IMR-90 (cell line): ENCODE results near the gene PPFIBP2. TPM values are rescaled to one million over a fixed set of nuclear protein-coding genes. Genes with fewer than 3 reads are reported as not detected.

Experiments
- ATAC-seq: fragments of 200-7000 bp; cut with Tn5 transposase; 2 replicates; pipeline ENCODE4 v1.9.1; 2020; ENCODE audit warnings: low read depth, mild to moderate bottlenecking, moderate library complexity
- BruUV-seq: library from RNA; stranded (reverse); fragments of 400-500 nt; replicated peaks from 2 replicates; lab custom pipeline; 2021; lab: Mats Ljungman, UMichigan
- CTCF ChIA-PET: fragments of 300-600 bp; formaldehyde crosslinking; extraction: SDS; loops from one replicate; lab custom pipeline; 2021; ENCODE audit warnings: antibody characterized with exemption; lab: Yijun Ruan, JAX
- POLR2A ChIA-PET: fragments of 300-600 bp; sonication (Branson Sonifier 250); formaldehyde crosslinking; loops from one replicate; lab custom pipeline; 2022; ENCODE audit warnings: antibody characterized with exemption; ENCODE audit not compliant: unreplicated experiment; lab: Charles Lee
- DNase-seq: peaks from one replicate; pipeline ENCODE4 v3.0.0; 2013
- H2AFZ ChIP-seq: replicated peaks from 2 replicates; pipeline ENCODE3; 2013; ENCODE audit warnings: low read length, mild to moderate bottlenecking; ENCODE audit not compliant: poor library complexity
- H2AK5ac ChIP-seq: 2 replicates; pipeline ENCODE4 v1.6.1; 2013; ENCODE audit warnings: low read depth, low read length, inconsistent platforms
- H2AK9ac ChIP-seq: replicated peaks from 2 replicates; pipeline ENCODE3; 2013; ENCODE audit warnings: mild to moderate bottlenecking, low read depth, low read length, moderate library complexity; ENCODE audit not compliant: poor library complexity
- H2BK120ac ChIP-seq: 2 replicates; pipeline ENCODE4 v1.6.1; 2013; ENCODE audit warnings: low read depth, low read length, inconsistent platforms
- H2BK15ac ChIP-seq: 3 replicates; pipeline ENCODE4 v1.6.1; 2013; ENCODE audit warnings: low read depth, low read length, inconsistent platforms
- H2BK20ac ChIP-seq: 2 replicates; pipeline ENCODE4 v1.6.1; 2013; ENCODE audit warnings: low read depth, mild to moderate bottlenecking, inconsistent platforms, low read length, moderate library complexity
- H2BK5ac ChIP-seq: 2 replicates; pipeline ENCODE4 v1.6.1; 2013; ENCODE audit warnings: mild to moderate bottlenecking, low read depth, low read length, inconsistent platforms; ENCODE audit not compliant: poor library complexity, severe bottlenecking
- H3K14ac ChIP-seq: replicated peaks from 2 replicates; pipeline ENCODE4 v1.6.1; 2013; ENCODE audit warnings: low read depth, low read length, inconsistent platforms
- H3K18ac ChIP-seq: 2 replicates; pipeline ENCODE4 v1.6.1; 2013; ENCODE audit warnings: low read depth, low read length, control low read depth
- H3K23ac ChIP-seq: 2 replicates; pipeline ENCODE4 v1.6.1; 2013; ENCODE audit warnings: low read depth, low read length, inconsistent platforms
- H3K27ac ChIP-seq: 2 replicates; pipeline ENCODE4 v1.5.1; 2013; ENCODE audit warnings: mild to moderate bottlenecking, control low read depth, low read length; ENCODE audit not compliant: insufficient read depth
- H3K27me3 ChIP-seq: 2 replicates; pipeline ENCODE4 v1.6.1; 2013; ENCODE audit warnings: low read length; ENCODE audit not compliant: control insufficient read depth, insufficient read depth
- H3K36me3 ChIP-seq: 2 replicates; pipeline ENCODE4 v1.6.1; 2013; ENCODE audit warnings: low read length, mixed read lengths; ENCODE audit not compliant: control insufficient read depth, insufficient read depth
- H3K4ac ChIP-seq: 2 replicates; pipeline ENCODE4 v1.6.1; 2013; ENCODE audit warnings: low read depth, low read length, inconsistent platforms
- H3K4me1 ChIP-seq: 2 replicates; pipeline ENCODE4 v1.6.1; 2013; ENCODE audit warnings: low read length, mixed read lengths; ENCODE audit not compliant: control insufficient read depth, insufficient read depth
- H3K4me2 ChIP-seq: 2 replicates; pipeline ENCODE4 v1.6.1; 2013; ENCODE audit warnings: low read depth, mild to moderate bottlenecking, control low read depth, low read length, moderate library complexity
- H3K4me3 ChIP-seq: 2 replicates; pipeline ENCODE4 v1.5.1; 2013; ENCODE audit warnings: low read depth, mild to moderate bottlenecking, control low read depth, low read length, moderate library complexity; ENCODE audit not compliant: insufficient read depth
- H3K56ac ChIP-seq: 2 replicates; pipeline ENCODE4 v1.6.1; 2013; ENCODE audit warnings: low read length, inconsistent platforms; ENCODE audit not compliant: insufficient read depth; ENCODE audit errors: extremely low read depth
- H3K79me1 ChIP-seq, 2 experiments: 2 replicates each; pipeline ENCODE4 v1.6.1; 2013; ENCODE audit warnings: low read length in 2 of 2, inconsistent platforms in 1 of 2, low read depth in 1 of 2
- H3K9ac ChIP-seq: 2 replicates; pipeline ENCODE4 v1.6.1; 2013; ENCODE audit warnings: low read depth, low read length, control low read depth
- H3K9me1 ChIP-seq: 2 replicates; pipeline ENCODE4 v1.6.1; 2013; ENCODE audit warnings: low read length, inconsistent platforms; ENCODE audit not compliant: insufficient read depth
- H3K9me3 ChIP-seq: 2 replicates; pipeline ENCODE4 v1.6.1; 2013; ENCODE audit warnings: low read length; ENCODE audit not compliant: control insufficient read depth, insufficient read depth
- H4K20me1 ChIP-seq: 2 replicates; pipeline ENCODE4 v1.6.1; 2013; ENCODE audit warnings: low read length, inconsistent platforms; ENCODE audit not compliant: insufficient read depth
- H4K5ac ChIP-seq: 2 replicates; pipeline ENCODE4 v1.6.1; 2013; ENCODE audit warnings: mild to moderate bottlenecking, low read depth, low read length, control low read depth
- H4K8ac ChIP-seq, 2 experiments: 2 replicates each; pipeline ENCODE4 v1.6.1; 2013; ENCODE audit warnings: low read depth in 2 of 2, low read length in 2 of 2, control low read depth in 1 of 2, inconsistent platforms in 1 of 2
- H4K91ac ChIP-seq: 2 replicates; pipeline ENCODE4 v1.6.1; 2013; ENCODE audit warnings: low read depth, low read length, inconsistent platforms; ENCODE audit not compliant: insufficient read depth
- BHLHE40 ChIP-seq: fragments of 150-350 bp; IDR thresholded peaks from 2 replicates; pipeline ENCODE4 v1.6.1; 2016; ENCODE audit warnings: mild to moderate bottlenecking, low read depth, low read length
- FOS ChIP-seq: fragments of 150-350 bp; IDR thresholded peaks from 2 replicates; pipeline ENCODE4 v1.6.1; 2016; ENCODE audit warnings: low read depth, low read length
- MAFK ChIP-seq: IDR thresholded peaks from 2 replicates; pipeline ENCODE4 v1.6.1; 2012; ENCODE audit warnings: low read depth, low read length, improper control_type of control experiment
- MAZ ChIP-seq: IDR thresholded peaks from 2 replicates; pipeline ENCODE4 v1.6.1; 2012; ENCODE audit warnings: low read depth, mild to moderate bottlenecking, low read length, improper control_type of control experiment, moderate library complexity, borderline replicate concordance
- MXI1 ChIP-seq: IDR thresholded peaks from 2 replicates; pipeline ENCODE4 v1.6.1; 2012; ENCODE audit warnings: low read depth, mild to moderate bottlenecking, low read length, moderate library complexity, borderline replicate concordance
- POLR2A ChIP-seq: IDR thresholded peaks from 2 replicates; pipeline ENCODE4 v1.6.1; 2012; ENCODE audit warnings: mild to moderate bottlenecking, low read depth, low read length
- RAD21 ChIP-seq: IDR thresholded peaks from 2 replicates; pipeline ENCODE4 v1.6.1; 2012; ENCODE audit warnings: low read length, improper control_type of control experiment
- RCOR1 ChIP-seq: IDR thresholded peaks from 2 replicates; pipeline ENCODE4 v1.6.1; 2012; ENCODE audit warnings: mild to moderate bottlenecking, low read length, improper control_type of control experiment; ENCODE audit not compliant: insufficient replicate concordance
- RFX5 ChIP-seq: IDR thresholded peaks from 2 replicates; pipeline ENCODE4 v1.8.0; 2012; ENCODE audit warnings: low read depth, mild to moderate bottlenecking, low read length, moderate library complexity
- SMC3 ChIP-seq: fragments of 150-350 bp; IDR thresholded peaks from 2 replicates; pipeline ENCODE4 v1.6.1; 2016; ENCODE audit warnings: low read depth, mild to moderate bottlenecking, antibody characterized with exemption, low read length, moderate library complexity
- WGBS, 2 experiments: methylation state at CpG; one replicate each; pipeline versions ENCODE4 v1.1.5 to v1.1.7; 2013; ENCODE audit warnings: missing lambda C conversion rate in 2 of 2; ENCODE audit not compliant: insufficient read length in 1 of 2; ENCODE audit errors: extremely low coverage in 2 of 2; 5-methylcytosine and 5-hydroxymethylcytosine counted together
- dilution Hi-C: fragments of 300-500 bp; cut with HindIII; formaldehyde crosslinking; loops from one replicate; pipeline ENCODE4 v1.14.3; 2018; ENCODE audit warnings: low sequenced_read_pairs; ENCODE audit not compliant: unreplicated experiment
- in situ Hi-C: fragments of 300-500 bp; cut with MboI; formaldehyde crosslinking; loops from 3 replicates; pipeline ENCODE4 v1.14.3; 2019; ENCODE audit warnings: low sequenced_read_pairs, inconsistent platforms, mixed read lengths
- intact Hi-C: fragments of 100-400 bp; cut with micrococcal nuclease; formaldehyde crosslinking; loops from 2 replicates; pipeline ENCODE4 v1.10.0; 2022
- polyA plus RNA-seq, 3 experiments: library from polyadenylated mRNA; depleted of rRNA; stranded (reverse); fragments of >200 nt; gene quantifications; 2 replicates each; pipeline ENCODE4 v1.2.3, GENCODE V29; 2012; ENCODE audit warnings: low replicate concordance in 1 of 3
- total RNA-seq: library from RNA; depleted of rRNA; stranded (reverse); fragments of >200 nt; gene quantifications from 2 replicates; pipeline ENCODE4 v1.2.3, GENCODE V29; 2012
- TF ChIP-seq, protein P1 (sequence below): conservative IDR thresholded peaks from 2 replicates; pipeline ENCODE4 v1.5.1; 2012; ENCODE audit warnings: mild to moderate bottlenecking, low read depth, low read length, improper control_type of control experiment
- TF ChIP-seq, protein P2 (sequence below): fragments of 150-350 bp; IDR thresholded peaks from 2 replicates; pipeline ENCODE4 v1.6.1; 2017; ENCODE audit warnings: mild to moderate bottlenecking, antibody characterized with exemption, low read length, low read depth

PPFIBP2 gene
- total and polyA plus RNA-seq, 2 of the 4 experiments (the other 2 are of a cell fraction), result 6.0 to 11.8 TPM

DNA sequence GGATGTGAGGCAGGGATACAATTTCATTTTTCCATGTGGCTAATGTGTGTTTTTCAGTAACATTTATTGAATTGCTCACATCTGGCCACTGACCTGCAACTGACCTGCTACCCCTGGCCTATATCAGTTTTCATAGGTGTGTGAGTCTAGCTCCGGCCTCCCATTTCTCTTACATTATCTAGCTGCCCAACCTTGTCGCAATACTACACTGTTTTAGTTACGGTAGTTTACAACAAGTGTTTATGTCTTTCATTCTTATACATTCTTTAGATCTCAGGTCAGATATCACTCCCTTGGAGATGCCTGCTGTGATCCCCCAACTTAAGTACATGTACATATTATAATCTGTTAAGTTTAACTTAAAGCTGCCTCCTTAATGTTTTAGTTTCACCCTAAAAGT is 161.8 kb downstream of the PPFIBP2 start:
- no CpG with 5 or more reads among the region's 3 CpGs for WGBS, 2 experiments
- Histone ChIP-seq H3K79me1 (no peaks in the 10 kb centered on the region), H2AK9ac (no peak overlapping the region), H3K56ac (no peak overlapping the region), H2BK15ac (no peak overlapping the region), H2BK20ac (no peak overlapping the region), H4K5ac (no peak overlapping the region), H3K9ac (no peak overlapping the region), H4K91ac (no peak overlapping the region), H3K4me1 (no peaks in the 10 kb centered on the region), H4K8ac (no peak overlapping the region), H3K4me3 (no peak overlapping the region), H2AK5ac (no peak overlapping the region), H3K36me3 (no peaks in the 10 kb centered on the region), H3K4me2 (no peak overlapping the region), H4K20me1 (no peaks in the 10 kb centered on the region), H3K14ac (no peak overlapping the region), H2BK120ac (no peak overlapping the region), H3K27me3 (peaks cover 14% of the 10 kb centered on the region), H3K4ac (no peak overlapping the region), H3K9me1 (no peaks in the 10 kb centered on the region), H2AFZ (no peak overlapping the region), H3K18ac (no peak overlapping the region), H3K23ac (no peak overlapping the region), H2BK5ac (no peak overlapping the region), H3K9me3 (no peaks in the 10 kb centered on the region), H3K27ac (no peak overlapping the region)
- intact Hi-C loops (loop anchor here (10.0 kb wide), 1 partner anchor 419 kb away; no protein-coding TSS in a partner anchor), dilution Hi-C loops (no loop called here), in situ Hi-C loops (loop anchor here (25.0 kb wide), 2 partner anchors 412 to 563 kb away; partner anchors contain the start of gene TUB)
- DNase-seq (no peak), ATAC-seq (no peak)
- TF ChIP-seq, protein P1, sequence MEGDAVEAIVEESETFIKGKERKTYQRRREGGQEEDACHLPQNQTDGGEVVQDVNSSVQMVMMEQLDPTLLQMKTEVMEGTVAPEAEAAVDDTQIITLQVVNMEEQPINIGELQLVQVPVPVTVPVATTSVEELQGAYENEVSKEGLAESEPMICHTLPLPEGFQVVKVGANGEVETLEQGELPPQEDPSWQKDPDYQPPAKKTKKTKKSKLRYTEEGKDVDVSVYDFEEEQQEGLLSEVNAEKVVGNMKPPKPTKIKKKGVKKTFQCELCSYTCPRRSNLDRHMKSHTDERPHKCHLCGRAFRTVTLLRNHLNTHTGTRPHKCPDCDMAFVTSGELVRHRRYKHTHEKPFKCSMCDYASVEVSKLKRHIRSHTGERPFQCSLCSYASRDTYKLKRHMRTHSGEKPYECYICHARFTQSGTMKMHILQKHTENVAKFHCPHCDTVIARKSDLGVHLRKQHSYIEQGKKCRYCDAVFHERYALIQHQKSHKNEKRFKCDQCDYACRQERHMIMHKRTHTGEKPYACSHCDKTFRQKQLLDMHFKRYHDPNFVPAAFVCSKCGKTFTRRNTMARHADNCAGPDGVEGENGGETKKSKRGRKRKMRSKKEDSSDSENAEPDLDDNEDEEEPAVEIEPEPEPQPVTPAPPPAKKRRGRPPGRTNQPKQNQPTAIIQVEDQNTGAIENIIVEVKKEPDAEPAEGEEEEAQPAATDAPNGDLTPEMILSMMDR, result no peak
- TF ChIP-seq MAZ (no peak), RFX5 (no peak), MXI1 (no peak), POLR2A (no peak), SMC3 (no peak), RCOR1 (no peak), FOS (no peak), RAD21 (no peak), MAFK (no peak), BHLHE40 (no peak)
- TF ChIP-seq, protein P2, sequence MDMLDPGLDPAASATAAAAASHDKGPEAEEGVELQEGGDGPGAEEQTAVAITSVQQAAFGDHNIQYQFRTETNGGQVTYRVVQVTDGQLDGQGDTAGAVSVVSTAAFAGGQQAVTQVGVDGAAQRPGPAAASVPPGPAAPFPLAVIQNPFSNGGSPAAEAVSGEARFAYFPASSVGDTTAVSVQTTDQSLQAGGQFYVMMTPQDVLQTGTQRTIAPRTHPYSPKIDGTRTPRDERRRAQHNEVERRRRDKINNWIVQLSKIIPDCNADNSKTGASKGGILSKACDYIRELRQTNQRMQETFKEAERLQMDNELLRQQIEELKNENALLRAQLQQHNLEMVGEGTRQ, result no peak
- CTCF ChIA-PET, result interaction anchor here (1.3 to 1.7 kb wide), 2 partner anchors 18 to 104 kb away, joined by 4 to 5 read pairs; no protein-coding TSS in a partner anchor
- BruUV-seq, result no TSS peak
- POLR2A ChIA-PET, result no interaction called here
